K562 (cell line): Measurements from ENCODE around the gene ZNF213. TPM values are rescaled to one million over a fixed set of nuclear protein-coding genes. Genes with fewer than 3 reads are reported as not detected.

ENCODE experiments used
- CXXC5 ChIP-seq: fragments of 250-450 bp; sonication (Bioruptor Pico); IDR thresholded peaks from 2 replicates; pipeline ENCODE4 v1.8.0; 2022; ENCODE audit warnings: inconsistent platforms, mild to moderate bottlenecking, moderate library complexity
- ELF1 ChIP-seq: fragments of 200-800 bp; sonication (Bioruptor generic); IDR thresholded peaks from 2 replicates; pipeline ENCODE4 v1.6.1; 2016; ENCODE audit warnings: missing genetic modification characterization, missing compliant biosample characterization
- NCOA1 ChIP-seq: fragments of 450-650 bp; IDR thresholded peaks from 2 replicates; pipeline ENCODE4 v1.6.1; 2016; ENCODE audit warnings: low read depth
- NEUROD1 ChIP-seq: fragments of 150-350 bp; IDR thresholded peaks from 2 replicates; pipeline ENCODE4 v1.6.1; 2014; ENCODE audit warnings: borderline replicate concordance, low read length, low read depth; ENCODE audit not compliant: partially characterized antibody
- RNF219 ChIP-seq: fragments of 250-450 bp; sonication (Bioruptor Pico); IDR thresholded peaks from 2 replicates; pipeline ENCODE4 v1.5.0; 2022; ENCODE audit warnings: mild to moderate bottlenecking
- SETDB1 ChIP-seq: IDR thresholded peaks from one replicate; pipeline ENCODE4 v1.6.1; 2012; ENCODE audit warnings: low read length, control low read depth, inconsistent platforms
- SIN3A ChIP-seq, 2 experiments: fragments of 150-350 bp in 1 of 2; IDR thresholded peaks; 2 replicates each; pipeline ENCODE4 v1.6.1; 2011 to 2016; ENCODE audit warnings: borderline replicate concordance in 2 of 2, low read depth in 2 of 2, low read length in 2 of 2, mild to moderate bottlenecking in 2 of 2, moderate library complexity in 2 of 2; ENCODE audit not compliant: control insufficient read depth in 1 of 2
- XRCC3 ChIP-seq: fragments of 450-650 bp; IDR thresholded peaks from 2 replicates; pipeline ENCODE4 v1.6.1; 2017; ENCODE audit warnings: mild to moderate bottlenecking, moderate library complexity
- XRCC5 ChIP-seq: fragments of 200-400 bp; formaldehyde crosslinking; IDR thresholded peaks from 2 replicates; pipeline ENCODE4 v1.6.1; 2017; ENCODE audit warnings: low read depth, mild to moderate bottlenecking, low read length
- ZBTB40 ChIP-seq, 2 experiments: fragments of 450-650 bp in 1 of 2; sonication (generic) in 1 of 2; formaldehyde crosslinking in 1 of 2; IDR thresholded peaks; 2 replicates each; pipeline versions ENCODE4 v1.7.1 to v1.9.0; 2016 to 2022; ENCODE audit warnings: inconsistent platforms in 1 of 2, mild to moderate bottlenecking in 1 of 2, missing genetic modification reagents in 1 of 2
- ZFPM2 ChIP-seq: fragments of 250-450 bp; sonication (Bioruptor Pico); IDR thresholded peaks from 2 replicates; pipeline ENCODE4 v1.5.1; 2022; ENCODE audit warnings: mild to moderate bottlenecking
- ZNF239 ChIP-seq: fragments of 250-450 bp; sonication (Bioruptor Pico); IDR thresholded peaks from 2 replicates; pipeline ENCODE4 v1.4.0; 2020; ENCODE audit warnings: mild to moderate bottlenecking
- ZNF655 ChIP-seq: fragments of 250-450 bp; sonication (Bioruptor Pico); IDR thresholded peaks from 2 replicates; pipeline ENCODE4 v1.5.0; 2021
- ZNF766 ChIP-seq: fragments of 200-800 bp; sonication (Bioruptor generic); conservative IDR thresholded peaks from 2 replicates; pipeline ENCODE4 v1.6.1; 2016; ENCODE audit warnings: missing genetic modification characterization, missing compliant biosample characterization
- polyA plus RNA-seq, 8 experiments: library from polyadenylated mRNA; depleted of rRNA in 4 of 8; stranded (reverse) in 5 of 8; unstranded in 3 of 8; fragments of >200 nt; fragmentation: Nextera tagmentation in 2 of 8; fragmentation: Illumina TruSeq in 1 of 8; extraction: Ambion mirVana in 2 of 8; extraction: Trizol in 1 of 8; gene quantifications; 2 replicates each; pipeline versions ENCODE4 v1.2.1 to v1.2.3, GENCODE V29; 2011 to 2014; ENCODE audit warnings: inconsistent platforms in 1 of 8, missing spikeins in 1 of 8
- total RNA-seq, 7 experiments: library from RNA; depleted of rRNA in 6 of 7; stranded (reverse); fragments of >200 nt in 6 of 7; fragmentation: Illumina TruSeq in 2 of 7; extraction: Trizol in 2 of 7; gene quantifications; 2 replicates each; pipeline versions ENCODE4 v1.2.1 to v1.2.3, GENCODE V29; 2011 to 2021; ENCODE audit warnings: low replicate concordance in 1 of 7

Gene ZNF213
- total and polyA plus RNA-seq, 9 of the 15 experiments (the other 6 are each of a cell fraction or from before 2014, with no cell fraction given) = 0.49 to 10.0 (median 1.8) TPM

GRCh38 chr16:3112058-3112880 is 22.6 kb upstream of the ZNF213 start, which contains the start of gene ZNF205 (continued):
- TF ChIP-seq ELF1 (tag) (peak; percentile 54; the same call in 1 of the 2 replicates), CXXC5 (CRISPR knock-in tag) (no peak), ZNF655 (CRISPR knock-in tag) (no peak), ZNF239 (CRISPR knock-in tag) (no peak), ZBTB40 (IDR thresholded peaks at IDR 0.05) (peak; percentile 98), ZBTB40 (CRISPR knock-in tag; IDR thresholded peaks at IDR 0.05) (no peak), SIN3A (IDR thresholded peaks at IDR 0.05; ENCODE audit: borderline replicate concordance in 2 of 2, control insufficient read depth in 1 of 2, low read depth in 2 of 2, low read length in 2 of 2) (0 out of 4 replicates have a peak, but pooled peaks of 1 of the 2 experiments have one; percentile 70), XRCC3 (no peak), ZFPM2 (CRISPR knock-in tag) (no peak), NCOA1 (peak; percentile 96), RNF219 (CRISPR knock-in tag) (no peak), NEUROD1 (peak; percentile 76), XRCC5 (peak; percentile 67; the same call in 1 of the 2 replicates), SETDB1 (no peak), ZNF766 (CRISPR knock-in tag) (peak; percentile 45; the same call in 1 of the 2 replicates)
